Right ventricle myocardium superior (tissue), 1 donor: ENCODE measurements around the gene PACS1. TPM values are rescaled to one million over a fixed set of nuclear protein-coding genes. Genes with fewer than 3 reads are reported as not detected.

Experiments
- total RNA-seq: library from RNA; stranded (reverse); fragmentation: NEBNext Ultra II Directional; extraction: Animal tissue kit (Norgen Biotek cat#: 25700); gene quantifications from one replicate; pipeline ENCODE4 v1.2.1, GENCODE V29; 2021
- donor health status: DM: no; HTN: yes; CAD: no; lungs with severe emphysema.

PACS1 gene
- total RNA-seq, 1 donor from 2014 or later = 46.5 TPM

Other genes with a start within 250 kb of the PACS1 start
- gene SNX32, start 236.3 kb upstream of the PACS1 start, total RNA-seq = not detected
- 288 TPM for gene CFL1, start 212.1 kb upstream of the PACS1 start, total RNA-seq
- 30.7 TPM for gene MUS81, start 209.8 kb upstream of the PACS1 start, total RNA-seq
- 80.0 TPM for gene EFEMP2, start 197.5 kb upstream of the PACS1 start, total RNA-seq
- 0.73 TPM for gene CTSW, start 190.4 kb upstream of the PACS1 start, total RNA-seq
- 37.7 TPM for gene FIBP, start 181.8 kb upstream of the PACS1 start, total RNA-seq
- 27.9 TPM for gene CCDC85B, start 179.6 kb upstream of the PACS1 start, total RNA-seq
- 0.70 TPM for gene FOSL1, start 169.9 kb upstream of the PACS1 start, total RNA-seq
- gene C11orf68, start 151.2 kb upstream of the PACS1 start, total RNA-seq = 36.1 TPM
- 81.9 TPM for gene DRAP1, start 150.8 kb upstream of the PACS1 start, total RNA-seq
- not detected for gene TSGA10IP, start 124.8 kb upstream of the PACS1 start, total RNA-seq
- 24.5 TPM for gene SART1, start 108.5 kb upstream of the PACS1 start, total RNA-seq
- gene EIF1AD, start 68.1 kb upstream of the PACS1 start, total RNA-seq = 20.1 TPM
- 256 TPM for gene BANF1, start 67.8 kb upstream of the PACS1 start, total RNA-seq
- gene CST6, start 58.3 kb upstream of the PACS1 start, total RNA-seq = not detected
- not detected for gene CATSPER1, start 43.8 kb upstream of the PACS1 start, total RNA-seq
- gene GAL3ST3, start 21.1 kb upstream of the PACS1 start, total RNA-seq = 0.73 TPM
- 61.2 TPM for gene SF3B2, start 17.9 kb upstream of the PACS1 start, total RNA-seq
- 30.7 TPM for gene KLC2, start 187.4 kb downstream of the PACS1 start, total RNA-seq
- 114 TPM for gene RAB1B, start 198.4 kb downstream of the PACS1 start, total RNA-seq
- not detected for gene CNIH2, start 207.9 kb downstream of the PACS1 start, total RNA-seq
- gene YIF1A, start 218.9 kb downstream of the PACS1 start, total RNA-seq = 38.4 TPM
- gene TMEM151A, start 221.6 kb downstream of the PACS1 start, total RNA-seq = not detected
- 15.7 TPM for gene CD248, start 246.8 kb downstream of the PACS1 start, total RNA-seq